ENCODE data around the gene TRIM44.
"Not testable (repeated sequence)": the region's sequence is repeated elsewhere in the genome, so short reads cannot be mapped to it uniquely, and the experiment has no call there.

TRIM44 gene

DNA sequence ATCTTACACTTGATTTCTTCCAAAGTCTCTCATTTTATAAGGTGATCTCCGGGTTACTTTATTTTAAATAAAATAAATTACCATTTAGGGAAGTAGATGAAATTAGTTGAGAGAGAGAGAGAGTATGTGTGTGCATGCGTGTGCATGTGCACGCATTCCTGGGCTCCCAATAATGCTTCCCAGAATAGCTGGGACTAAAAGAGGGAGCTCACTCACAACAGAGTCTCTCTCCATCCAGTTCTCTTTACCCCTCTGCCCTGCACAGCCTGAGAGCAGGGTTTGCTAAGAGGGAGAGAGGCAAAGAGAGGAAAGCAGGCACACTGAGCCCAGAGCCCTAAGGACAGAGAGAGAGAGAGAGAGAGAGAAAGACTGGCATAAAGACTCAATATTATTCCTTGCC, 11.3 kb upstream of the TRIM44 start:
- peaks cover 11% of the 10 kb centered on the region for H3K4me1 Mint-ChIP-seq (ENCODE audit: low read depth)
- H3K27me3 Mint-ChIP-seq, result peaks cover 68% of the 10 kb centered on the region
- no peaks in the 10 kb centered on the region for H3K36me3 Mint-ChIP-seq (ENCODE audit: low read depth)
- DNase-seq, result no peak
- H3K4me3 Mint-ChIP-seq, result no peak overlapping the region
- no peak overlapping the region for H3K27ac Mint-ChIP-seq
- H3K9me3 Mint-ChIP-seq, result no peaks in the 10 kb centered on the region

DNA sequence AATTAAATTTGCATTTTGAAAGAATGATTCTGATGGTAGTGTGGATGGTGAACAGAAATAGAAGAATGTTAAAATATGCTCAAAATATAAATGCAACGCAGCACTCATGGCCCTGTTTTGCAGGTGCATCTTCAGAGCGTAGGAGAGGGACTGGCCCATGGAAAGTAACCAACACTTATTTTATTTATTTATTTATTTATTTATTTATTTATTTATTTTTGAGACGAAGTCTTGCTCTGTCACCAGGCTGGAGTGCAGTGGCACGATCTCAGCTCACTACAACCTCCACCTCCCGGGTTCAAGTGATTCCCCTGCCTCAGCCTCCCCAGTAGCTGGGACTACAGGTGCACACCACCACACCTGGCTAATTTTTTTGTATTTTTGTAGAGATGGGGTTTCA, 9.8 kb upstream of the TRIM44 start:
- H3K4me3 Mint-ChIP-seq; H3K9me3 Mint-ChIP-seq; DNase-seq; H3K27ac Mint-ChIP-seq; H3K36me3 Mint-ChIP-seq (ENCODE audit: low read depth): not testable (repeated sequence)
- H3K4me1 Mint-ChIP-seq (ENCODE audit: low read depth), result peaks cover 11% of the 10 kb centered on the region
- peaks cover 65% of the 10 kb centered on the region for H3K27me3 Mint-ChIP-seq

DNA sequence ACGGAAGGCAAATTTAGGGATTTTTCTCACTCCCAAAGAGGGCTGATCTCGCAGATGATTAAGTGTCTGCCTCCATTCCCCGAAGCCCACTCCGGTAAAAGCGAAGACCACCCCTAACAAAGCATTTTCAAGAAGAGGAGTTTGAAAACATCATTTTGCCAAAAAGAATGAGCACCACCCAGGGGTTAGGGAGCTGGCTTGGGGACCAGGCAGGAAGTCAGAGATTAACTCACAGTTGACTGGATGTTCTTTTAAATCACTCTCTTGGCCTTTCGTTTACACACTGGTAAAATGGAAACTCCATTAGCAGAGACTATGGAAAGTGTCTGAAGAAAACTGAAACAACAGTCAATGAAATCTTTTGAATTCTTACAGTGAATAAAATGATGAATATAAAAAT, 7.9 kb upstream of the TRIM44 start:
- Mint-ChIP-seq H3K36me3 (ENCODE audit: low read depth) (no peaks in the 10 kb centered on the region), H3K4me1 (ENCODE audit: low read depth) (peaks cover 10% of the 10 kb centered on the region), H3K4me3 (no peak overlapping the region), H3K27me3 (peaks cover 59% of the 10 kb centered on the region), H3K9me3 (no peaks in the 10 kb centered on the region), H3K27ac (no peak overlapping the region)
- DNase-seq, result no peak

DNA sequence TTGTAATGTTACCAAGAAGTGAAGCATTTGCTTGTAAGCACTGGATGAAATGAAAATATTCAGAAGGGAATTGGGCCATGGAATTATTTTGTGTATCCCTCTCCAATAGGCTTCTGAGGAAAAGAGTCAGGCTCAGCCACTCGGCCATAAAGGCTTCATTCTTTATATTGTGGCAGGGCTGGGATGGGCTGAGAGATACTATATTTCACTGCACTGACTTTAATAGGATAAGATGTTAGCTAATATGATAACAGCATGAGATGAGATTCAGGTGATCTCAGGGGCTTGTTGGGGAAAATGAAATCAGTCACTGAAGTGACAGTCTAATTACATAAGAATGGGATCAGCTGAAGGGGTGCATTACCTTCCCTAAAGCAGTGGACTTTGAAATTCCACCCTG, 7.3 kb upstream of the TRIM44 start:
- Mint-ChIP-seq H3K36me3 (ENCODE audit: low read depth) (no peaks in the 10 kb centered on the region), H3K4me1 (ENCODE audit: low read depth) (peaks cover 5% of the 10 kb centered on the region), H3K9me3 (no peaks in the 10 kb centered on the region), H3K27me3 (peaks cover 59% of the 10 kb centered on the region), H3K27ac (no peak overlapping the region), H3K4me3 (no peak overlapping the region)
- no peak for DNase-seq

DNA sequence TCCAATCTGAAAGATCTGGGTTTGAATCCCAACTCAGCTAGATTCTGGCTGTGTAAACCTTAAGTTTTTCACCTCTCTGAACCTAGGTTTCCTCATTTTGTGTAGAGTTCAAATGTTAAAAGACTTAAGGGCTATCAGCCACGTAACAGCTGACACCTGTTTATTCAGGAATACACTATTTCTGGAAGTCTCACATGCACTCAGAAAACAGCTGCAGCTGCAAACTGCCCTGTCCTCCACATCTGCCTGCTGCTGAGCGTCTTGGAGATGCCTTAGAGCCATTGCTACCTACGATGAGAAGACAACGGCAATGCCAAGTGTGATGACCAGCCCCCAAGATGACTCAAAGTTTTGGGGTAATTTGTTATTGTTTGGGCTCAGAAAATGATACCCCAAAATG, 6.7 kb upstream of the TRIM44 start:
- Mint-ChIP-seq H3K4me3 (no peak overlapping the region), H3K9me3 (no peaks in the 10 kb centered on the region), H3K36me3 (ENCODE audit: low read depth) (no peaks in the 10 kb centered on the region), H3K27ac (no peak overlapping the region), H3K27me3 (peaks cover 53% of the 10 kb centered on the region), H3K4me1 (ENCODE audit: low read depth) (no peaks in the 10 kb centered on the region)
- DNase-seq, result no peak

DNA sequence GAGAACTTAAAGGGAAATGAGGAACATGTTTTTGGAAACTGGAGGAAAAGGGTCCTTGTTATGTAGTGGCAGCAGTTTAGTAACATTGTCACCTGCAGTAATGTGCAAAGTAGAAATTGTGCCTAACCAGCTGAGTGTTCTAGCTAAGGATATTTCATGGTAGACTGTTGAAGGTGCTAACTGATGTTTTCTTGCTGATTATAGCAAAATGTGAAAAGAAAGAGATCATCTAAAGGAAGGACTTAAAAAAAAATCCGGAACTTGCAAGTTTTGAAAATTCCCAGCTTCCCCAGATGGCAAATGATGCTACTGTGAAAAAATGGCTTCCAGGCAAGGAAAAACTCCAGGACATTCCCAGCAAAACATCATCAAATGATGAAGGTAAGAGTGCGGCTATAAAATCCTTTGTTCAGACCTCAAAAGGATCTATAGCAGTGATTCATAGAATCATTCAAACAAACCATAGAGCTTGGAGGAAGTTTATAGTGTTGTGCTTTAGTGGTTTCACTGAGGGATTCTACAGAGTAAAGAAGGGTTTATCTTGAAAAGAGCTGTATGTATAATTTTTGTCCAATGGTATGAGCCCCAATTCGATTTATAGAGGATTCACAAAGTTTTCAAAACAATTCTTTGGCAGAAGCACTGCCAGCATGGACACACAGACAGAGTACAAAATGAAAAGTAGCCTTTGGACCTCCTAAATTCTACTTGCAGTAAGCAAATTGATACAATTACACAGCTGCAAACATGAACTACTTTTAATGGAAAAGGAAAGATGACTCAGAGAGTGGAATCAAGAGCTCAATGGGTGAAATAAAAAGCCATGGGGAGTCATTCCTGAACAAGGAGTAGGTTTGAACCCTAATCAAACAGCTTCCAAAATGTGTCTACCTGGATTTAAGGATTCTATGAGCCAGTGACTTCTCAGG, 4.3 kb upstream of the TRIM44 start:
- Mint-ChIP-seq H3K9me3 (peaks cover 4% of the 10 kb centered on the region), H3K27ac (no peak overlapping the region), H3K4me3 (no peak overlapping the region), H3K27me3 (peaks cover 38% of the 10 kb centered on the region), H3K4me1 (ENCODE audit: low read depth) (peaks cover 15% of the 10 kb centered on the region), H3K36me3 (ENCODE audit: low read depth) (peaks cover 11% of the 10 kb centered on the region)
- no peak for DNase-seq

DNA sequence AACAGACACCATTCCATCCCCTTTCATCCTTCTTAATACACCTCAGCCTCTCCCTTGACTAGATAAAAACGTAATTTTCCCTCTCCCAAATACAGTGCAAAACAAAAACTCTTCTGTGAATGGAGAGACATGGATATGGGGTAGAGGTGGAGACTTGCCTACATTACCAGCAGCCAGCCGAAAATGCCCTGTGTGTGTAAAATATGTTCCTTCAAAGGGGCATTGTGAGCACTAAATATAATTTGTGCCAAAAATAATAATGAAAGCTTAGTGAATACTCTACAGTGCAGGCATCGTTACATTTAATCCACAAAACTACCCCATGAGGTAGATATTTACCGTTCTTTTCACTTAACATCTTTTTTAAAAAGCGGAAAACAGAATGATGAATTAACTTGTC, 1.0 kb upstream of the TRIM44 start:
- H3K27me3 Mint-ChIP-seq, result peaks cover 15% of the 10 kb centered on the region
- H3K4me3 Mint-ChIP-seq, result peak overlapping the region; percentile 85
- H3K36me3 Mint-ChIP-seq (ENCODE audit: low read depth), result peaks cover 38% of the 10 kb centered on the region
- peaks cover 22% of the 10 kb centered on the region for H3K9me3 Mint-ChIP-seq
- DNase-seq, result no peak
- no peak overlapping the region for H3K27ac Mint-ChIP-seq
- H3K4me1 Mint-ChIP-seq (ENCODE audit: low read depth), result peaks cover 42% of the 10 kb centered on the region

DNA sequence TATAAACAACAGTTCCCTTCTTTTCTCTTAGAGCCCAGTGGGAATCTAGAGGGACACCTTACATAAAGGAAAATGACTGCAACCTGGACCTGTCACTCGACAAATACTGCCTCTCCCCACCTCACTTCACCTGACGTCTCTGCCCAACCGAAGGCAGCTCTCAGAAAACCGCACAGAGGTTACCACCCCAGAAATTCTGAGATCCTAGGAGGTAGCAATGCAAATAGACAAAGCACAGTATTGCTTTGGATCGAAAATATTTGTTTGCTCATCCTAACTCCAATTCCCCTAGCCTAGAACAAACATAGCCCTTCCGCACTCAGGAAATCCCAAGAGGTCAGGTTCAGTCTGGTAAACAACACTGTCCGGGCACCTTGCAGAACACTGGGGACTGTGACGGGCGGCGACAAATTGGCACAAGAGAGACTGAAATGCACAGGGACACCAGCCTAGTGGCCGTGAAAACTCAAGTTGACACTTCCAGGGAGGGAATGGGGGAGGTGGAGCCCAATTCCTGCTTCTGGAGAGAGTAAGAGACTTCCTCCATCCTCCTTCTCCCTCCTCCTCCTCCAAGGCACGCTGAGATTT, 420 bp upstream of the TRIM44 start:
- DNase-seq, result no peak
- Mint-ChIP-seq H3K4me3 (peak overlapping the region; percentile 85), H3K9me3 (peaks cover 25% of the 10 kb centered on the region), H3K27ac (peak overlapping the region; percentile 95), H3K36me3 (ENCODE audit: low read depth) (peaks cover 43% of the 10 kb centered on the region), H3K4me1 (ENCODE audit: low read depth) (peaks cover 46% of the 10 kb centered on the region), H3K27me3 (peaks cover 10% of the 10 kb centered on the region)

DNA sequence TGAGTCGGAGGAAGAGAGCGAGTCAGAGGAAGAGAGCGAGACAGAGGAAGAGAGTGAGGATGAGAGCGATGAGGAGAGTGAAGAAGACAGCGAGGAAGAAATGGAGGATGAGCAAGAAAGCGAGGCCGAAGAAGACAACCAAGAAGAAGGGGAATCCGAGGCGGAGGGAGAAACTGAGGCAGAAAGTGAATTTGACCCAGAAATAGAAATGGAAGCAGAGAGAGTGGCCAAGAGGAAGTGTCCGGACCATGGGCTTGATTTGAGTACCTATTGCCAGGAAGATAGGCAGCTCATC, 780 bp downstream of the TRIM44 start:
- Mint-ChIP-seq H3K9me3 (peaks cover 30% of the 10 kb centered on the region), H3K27ac (peak overlapping the region; percentile 95), H3K27me3 (peaks cover 1% of the 10 kb centered on the region), H3K4me1 (ENCODE audit: low read depth) (peaks cover 51% of the 10 kb centered on the region), H3K36me3 (ENCODE audit: low read depth) (peaks cover 53% of the 10 kb centered on the region), H3K4me3 (peak overlapping the region; percentile 85)
- peak; percentile 31 for DNase-seq

DNA sequence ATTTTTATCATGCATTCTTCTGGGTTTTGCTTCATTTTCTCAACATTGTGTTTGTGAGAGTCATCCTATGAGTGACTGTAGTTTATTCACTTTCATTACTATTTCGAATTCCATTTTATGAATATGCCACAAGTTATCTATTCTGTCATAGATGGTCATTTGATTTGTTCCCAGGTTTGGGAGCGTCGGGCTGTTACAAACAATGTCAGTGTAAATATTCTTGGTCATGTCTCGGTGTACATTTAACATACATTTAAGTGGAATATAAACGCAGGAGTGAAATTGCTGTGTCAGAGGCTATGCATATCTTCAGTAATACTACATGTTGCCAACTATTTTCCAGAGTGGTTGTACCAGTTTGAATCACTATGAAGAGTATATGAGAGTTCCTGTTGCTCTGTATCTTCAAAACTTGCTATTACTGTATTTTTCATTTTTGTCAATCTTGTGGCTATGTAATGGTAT, 2.4 kb downstream of the TRIM44 start:
- Mint-ChIP-seq H3K36me3 (ENCODE audit: low read depth) (peaks cover 64% of the 10 kb centered on the region), H3K9me3 (peaks cover 30% of the 10 kb centered on the region), H3K4me3 (peak overlapping the region; percentile 85), H3K27ac (peak overlapping the region; percentile 24), H3K4me1 (ENCODE audit: low read depth) (peaks cover 61% of the 10 kb centered on the region), H3K27me3 (no peaks in the 10 kb centered on the region)
- DNase-seq, result no peak

DNA sequence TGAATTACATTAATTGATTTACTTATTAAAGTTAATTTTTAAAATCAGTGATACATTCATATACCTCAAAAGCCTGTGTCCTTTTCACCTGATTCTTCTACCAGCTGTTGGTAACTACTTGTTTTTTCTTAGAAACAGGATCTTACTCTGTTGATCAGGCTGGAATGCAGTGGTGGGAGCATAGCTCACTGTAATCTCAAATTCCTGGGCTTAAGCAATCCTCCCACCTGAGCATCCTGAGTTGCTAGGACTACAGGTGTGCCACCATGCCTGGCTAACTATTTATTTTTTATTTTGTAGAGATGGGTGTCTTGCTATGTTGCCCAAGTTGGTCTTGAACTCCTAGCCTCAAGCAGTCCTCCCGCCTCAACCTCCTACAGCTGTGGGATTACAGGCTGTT, 4.7 kb downstream of the TRIM44 start:
- Mint-ChIP-seq H3K36me3 (ENCODE audit: low read depth) (peaks cover 68% of the 10 kb centered on the region), H3K27me3 (no peaks in the 10 kb centered on the region), H3K4me3 (no peak overlapping the region), H3K9me3 (peaks cover 30% of the 10 kb centered on the region), H3K4me1 (ENCODE audit: low read depth) (peaks cover 74% of the 10 kb centered on the region), H3K27ac (no peak overlapping the region)
- no peak for DNase-seq

DNA sequence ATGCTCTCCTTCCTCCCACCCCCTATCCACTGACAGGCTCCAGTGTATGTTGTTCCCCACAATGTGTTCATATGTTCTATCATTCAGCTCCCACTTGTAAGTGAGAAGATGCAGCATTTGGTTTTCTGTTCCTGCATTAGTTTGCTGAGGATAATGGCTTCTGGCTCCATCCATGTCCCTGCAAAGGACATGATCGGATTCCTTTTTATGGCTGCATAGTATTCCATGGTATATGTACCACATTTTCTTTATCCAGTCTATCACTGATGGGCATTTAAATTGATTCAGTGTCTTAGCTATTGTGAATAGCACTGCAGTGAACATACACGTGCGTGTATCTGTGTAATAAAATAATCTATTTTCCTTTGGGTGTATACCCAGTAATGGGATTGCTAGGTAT, 5.8 kb downstream of the TRIM44 start:
- not testable (repeated sequence) for DNase-seq, H3K27ac Mint-ChIP-seq, H3K4me3 Mint-ChIP-seq, H3K27me3 Mint-ChIP-seq
- Mint-ChIP-seq H3K9me3 (peaks cover 26% of the 10 kb centered on the region), H3K36me3 (ENCODE audit: low read depth) (peaks cover 59% of the 10 kb centered on the region), H3K4me1 (ENCODE audit: low read depth) (peaks cover 77% of the 10 kb centered on the region)

DNA sequence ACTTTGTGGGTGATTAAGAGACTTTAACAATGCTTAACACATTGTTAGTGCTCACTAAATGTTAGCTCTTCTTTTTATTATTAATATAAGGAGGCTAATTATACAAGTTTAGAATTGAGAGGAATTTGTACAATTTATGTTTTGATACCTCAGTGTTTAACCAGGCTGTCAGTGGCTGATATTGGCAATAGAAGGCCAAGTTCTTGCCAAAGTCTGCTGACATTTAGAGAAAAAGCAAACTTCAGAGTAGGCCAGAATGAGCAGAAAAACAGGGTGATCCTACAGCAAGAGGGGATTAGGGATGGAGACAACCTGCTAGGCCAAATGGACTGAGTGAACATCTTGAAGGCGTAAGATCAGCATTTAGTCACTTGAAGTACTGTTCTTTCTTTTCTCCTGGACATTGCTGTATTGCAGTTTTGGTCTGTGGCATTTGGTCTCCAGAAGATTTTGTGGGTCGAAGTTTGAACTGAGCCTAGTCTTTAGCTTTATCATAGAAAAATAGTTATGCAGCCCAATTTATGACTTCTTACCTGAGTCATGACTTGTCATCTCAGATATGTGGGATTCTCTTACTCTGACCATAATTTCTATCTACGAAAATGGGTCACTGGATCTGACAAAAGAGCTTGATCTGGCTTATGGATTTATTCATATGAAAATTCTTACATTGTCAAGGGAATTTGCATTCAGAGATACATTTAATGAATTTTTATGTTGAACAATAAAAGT, 9.0 kb downstream of the TRIM44 start:
- peaks cover 79% of the 10 kb centered on the region for H3K4me1 Mint-ChIP-seq (ENCODE audit: low read depth)
- H3K9me3 Mint-ChIP-seq, result peaks cover 8% of the 10 kb centered on the region
- no peak overlapping the region for H3K27ac Mint-ChIP-seq
- no peaks in the 10 kb centered on the region for H3K27me3 Mint-ChIP-seq
- H3K36me3 Mint-ChIP-seq (ENCODE audit: low read depth), result peaks cover 36% of the 10 kb centered on the region
- no peak overlapping the region for H3K4me3 Mint-ChIP-seq
- no peak for DNase-seq

DNA sequence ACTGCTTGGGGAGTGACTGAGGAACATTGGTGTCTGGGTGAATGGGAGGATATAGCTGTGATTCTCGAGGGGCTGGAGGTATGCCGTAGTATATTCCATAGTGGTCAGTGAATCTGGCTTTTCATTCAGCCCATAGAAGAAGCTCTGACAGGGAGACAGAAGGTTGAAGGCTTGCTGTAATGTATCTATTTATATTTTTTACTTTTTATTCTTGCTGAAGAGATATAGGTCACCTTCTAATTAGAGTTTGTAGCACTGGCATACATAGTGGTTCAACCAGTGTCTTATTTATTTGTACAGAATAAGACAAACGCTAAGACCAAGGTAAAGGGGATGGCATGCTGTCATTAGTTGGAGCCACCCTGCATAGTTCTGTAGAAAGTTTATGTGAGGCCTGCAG, 10.0 kb downstream of the TRIM44 start:
- Mint-ChIP-seq H3K9me3 (peaks cover 5% of the 10 kb centered on the region), H3K4me1 (ENCODE audit: low read depth) (peaks cover 80% of the 10 kb centered on the region), H3K27me3 (no peaks in the 10 kb centered on the region), H3K4me3 (no peak overlapping the region), H3K27ac (no peak overlapping the region), H3K36me3 (ENCODE audit: low read depth) (peaks cover 29% of the 10 kb centered on the region)
- DNase-seq, result no peak

Data from activated T-cell treated with anti-CD3 and anti-CD28 coated beads, Interleukin-2, amount 50 U/mL, for 24 hours (primary cell).